T1000 (cell line): Measurements from ENCODE around the gene PIPOX.

Experiments used
- DNase-seq: peaks from one replicate; lab custom pipeline; 2025; ENCODE audit warnings: mixed read lengths; lab: John Stamatoyannopoulos, UW

The PIPOX gene

DNA sequence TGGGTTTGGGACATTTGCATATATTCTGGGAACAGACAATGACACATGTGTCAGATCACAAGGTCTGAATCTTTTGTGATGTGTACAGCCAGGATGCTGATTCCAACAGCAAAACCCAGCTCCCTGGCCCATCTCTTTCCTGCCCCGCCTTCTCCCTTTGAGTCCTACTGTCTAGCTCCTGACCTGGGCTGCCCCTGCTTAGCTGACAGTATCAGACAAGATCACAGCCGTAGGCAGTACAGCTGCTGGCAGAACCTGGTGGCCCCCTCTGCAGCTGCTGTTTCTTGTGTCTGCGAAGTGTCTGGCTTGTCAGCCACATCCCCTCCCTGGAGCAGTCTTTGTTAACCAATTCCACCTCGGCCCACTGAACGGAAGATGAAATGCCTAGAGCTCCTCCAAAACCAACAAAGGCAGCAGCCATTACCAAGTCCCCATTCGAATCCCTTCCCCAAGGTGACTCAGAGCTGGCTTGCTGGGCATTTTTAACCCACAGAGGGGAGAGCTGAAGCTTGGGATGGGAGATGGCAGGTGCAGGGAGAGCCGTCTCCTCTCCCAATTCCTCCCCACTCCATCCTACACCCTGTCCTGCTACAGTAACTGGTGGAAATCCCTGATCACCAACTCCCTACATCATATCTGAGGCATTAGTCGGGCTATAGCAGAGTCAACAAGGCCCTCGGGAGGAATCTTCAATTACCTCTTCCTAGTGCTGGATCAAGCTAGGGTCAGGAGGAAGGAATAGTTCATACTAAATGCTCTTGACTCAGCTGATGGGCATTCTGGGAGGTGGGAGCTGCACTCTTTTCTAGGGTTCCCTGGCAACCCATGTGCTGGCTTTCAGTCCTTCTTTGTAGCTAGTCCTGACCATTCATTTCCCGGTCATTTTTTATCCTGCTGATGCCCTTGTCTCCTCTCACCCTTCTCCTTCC is 5.8 kb downstream of the PIPOX start:
- no peak for DNase-seq

DNA sequence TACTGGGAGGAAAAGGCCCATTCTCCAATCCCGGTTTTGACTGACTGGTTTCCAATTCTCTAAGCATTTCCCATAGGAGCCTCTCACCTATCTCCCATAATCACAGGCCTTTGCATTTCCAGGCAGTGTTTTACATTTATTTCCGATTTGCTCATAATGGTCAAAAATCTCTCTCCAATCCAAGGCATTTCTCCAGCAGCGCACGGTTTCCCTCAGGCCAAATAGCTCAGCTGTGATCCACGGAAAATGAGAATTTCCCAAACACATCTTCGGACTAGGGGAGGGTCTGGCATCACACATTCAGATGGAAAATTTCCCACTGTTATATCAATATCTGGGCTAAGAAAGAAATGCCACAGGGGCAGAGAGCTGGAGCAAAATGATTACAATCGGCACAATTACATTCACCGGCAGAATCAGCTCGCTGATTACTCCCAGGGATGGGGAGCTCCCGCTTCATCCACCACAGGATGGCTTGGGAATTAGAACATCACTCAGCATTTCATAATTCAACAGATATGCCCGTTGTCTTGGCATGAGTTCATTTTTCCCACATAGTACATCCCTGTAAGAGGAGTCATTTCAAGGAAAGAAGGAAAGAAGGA is 6.7 kb downstream of the PIPOX start:
- DNase-seq, result no peak

- DNase-seq, result no peak
Measured at GRCh38 chr17:29050176-29050575, 7.2 kb downstream of the PIPOX start.

- no peak for DNase-seq
Measured at GRCh38 chr17:29051194-29051593, 8.3 kb downstream of the PIPOX start.

DNA sequence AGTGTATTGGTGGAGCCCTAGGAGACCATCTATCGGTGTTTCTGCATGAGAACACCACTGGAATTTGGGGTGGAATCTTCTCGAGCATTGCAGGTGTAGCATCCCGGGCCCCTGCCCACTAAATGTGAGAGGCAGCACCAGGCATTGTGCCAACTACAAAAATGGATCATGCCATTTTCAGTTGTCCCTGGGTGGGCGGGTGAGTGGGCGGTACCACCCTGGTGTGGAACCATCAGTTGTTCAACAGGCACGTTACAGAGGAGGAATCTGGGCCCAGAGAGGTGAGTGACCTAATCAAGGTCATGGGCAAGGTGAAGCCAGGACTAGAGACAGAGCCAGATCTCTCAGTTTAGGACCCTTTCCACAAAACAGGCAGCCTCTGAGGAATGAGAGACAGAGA is 8.8 kb downstream of the PIPOX start:
- no peak for DNase-seq

DNA sequence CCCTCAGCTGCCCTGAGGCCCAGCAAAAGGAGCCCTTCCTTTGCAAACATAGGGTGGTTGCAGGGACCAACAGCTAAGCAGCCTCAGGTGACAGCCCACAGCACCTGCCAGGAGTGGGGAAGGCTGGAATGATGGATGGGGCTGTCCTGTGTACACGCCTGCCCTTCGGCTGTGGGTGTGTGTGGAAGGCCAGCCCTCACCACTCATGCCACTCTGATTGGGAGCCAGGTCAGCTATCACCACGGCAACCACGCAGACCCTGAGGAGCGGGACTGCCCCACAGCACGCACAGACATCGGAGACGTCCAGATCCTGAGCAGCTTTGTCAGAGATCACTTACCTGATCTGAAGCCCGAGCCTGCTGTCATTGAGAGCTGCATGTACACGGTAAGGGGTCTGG is 11.9 kb downstream of the PIPOX start:
- DNase-seq, result no peak

GRCh38 chr17:29057361-29057760 is 14.4 kb downstream of the PIPOX start:
- DNase-seq, result no peak

DNA sequence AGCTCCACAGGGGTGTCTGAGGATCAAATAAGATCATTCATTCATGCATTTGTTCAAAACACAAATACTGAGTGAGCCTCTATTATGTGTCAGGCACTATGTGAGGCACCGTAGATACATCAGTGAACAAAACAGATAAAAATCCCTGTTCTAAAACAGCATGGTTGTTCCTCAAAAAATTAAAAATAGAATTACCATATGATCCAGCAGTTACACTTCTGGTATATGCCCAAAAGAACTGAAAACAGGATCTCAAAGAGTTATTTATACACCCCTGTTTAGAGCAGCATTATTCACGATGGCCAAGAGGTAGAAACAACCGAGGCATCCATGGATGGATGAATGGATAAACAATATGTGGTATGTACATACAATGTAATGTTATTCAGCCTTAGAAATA is 15.4 kb downstream of the PIPOX start:
- no peak for DNase-seq

DNA sequence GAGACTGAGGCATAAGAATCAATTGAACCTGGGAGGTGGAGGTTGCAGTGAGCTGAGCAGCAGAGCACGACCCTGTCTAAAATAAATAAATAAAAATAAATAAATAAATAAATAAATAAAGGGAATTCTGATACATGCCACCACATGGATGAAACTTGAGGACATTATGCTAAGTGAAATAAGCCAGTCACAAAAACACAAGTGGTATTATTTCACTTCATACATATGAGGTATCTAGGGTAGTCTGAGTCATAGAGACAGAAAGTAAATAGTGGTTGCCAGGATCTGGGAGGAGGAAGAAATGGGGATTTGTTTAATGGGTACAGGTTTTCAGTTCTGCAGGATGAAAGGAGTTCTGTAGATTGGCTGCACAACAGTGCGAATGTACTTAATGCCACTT is 16.3 kb downstream of the PIPOX start:
- DNase-seq, result no peak

GRCh38 chr17:29060475-29060874 is 17.5 kb downstream of the PIPOX start:
- DNase-seq, result no peak

DNA sequence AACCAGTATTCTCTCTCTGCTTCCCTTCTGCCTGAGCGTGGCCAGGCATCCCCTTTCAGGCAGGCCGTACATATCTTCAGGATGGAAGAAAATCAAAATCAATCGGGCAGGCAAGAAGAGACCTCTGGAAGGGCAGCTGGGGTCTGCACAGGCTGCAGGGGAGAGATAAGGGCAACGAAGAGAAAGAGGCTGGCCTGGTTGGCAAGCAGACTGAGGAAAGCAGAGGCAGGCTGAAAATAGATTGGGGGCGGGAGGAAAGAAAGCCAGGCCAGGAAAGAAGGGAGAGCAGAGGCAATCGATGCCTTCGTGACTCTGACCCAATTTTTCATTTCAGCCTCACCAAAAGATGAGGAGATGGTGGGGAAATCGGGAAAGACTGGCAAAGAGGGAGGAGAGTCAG is 18.1 kb downstream of the PIPOX start:
- DNase-seq, result no peak

DNA sequence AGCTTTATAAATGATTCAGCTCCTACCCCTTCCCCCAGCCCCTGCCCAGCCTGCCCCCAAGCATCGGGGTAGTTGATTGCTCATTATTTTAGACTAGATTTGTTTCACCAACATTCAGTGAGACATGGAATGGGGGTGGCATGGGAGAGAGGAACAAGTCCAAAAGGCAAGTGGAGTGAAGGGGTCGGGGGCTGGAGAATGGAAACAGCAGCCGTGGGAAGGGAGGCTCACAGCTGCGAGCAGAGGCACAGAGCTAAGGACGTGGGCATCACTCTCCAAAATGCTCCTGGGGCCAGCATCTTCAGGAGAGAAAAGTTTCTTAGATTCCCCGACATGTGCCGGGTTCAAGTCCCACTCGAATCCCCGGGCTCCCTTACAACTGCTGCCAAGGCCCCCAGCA is 19.3 kb downstream of the PIPOX start:
- DNase-seq, result no peak

GRCh38 chr17:29063992-29064391 is 21.1 kb downstream of the PIPOX start:
- no peak for DNase-seq

DNA sequence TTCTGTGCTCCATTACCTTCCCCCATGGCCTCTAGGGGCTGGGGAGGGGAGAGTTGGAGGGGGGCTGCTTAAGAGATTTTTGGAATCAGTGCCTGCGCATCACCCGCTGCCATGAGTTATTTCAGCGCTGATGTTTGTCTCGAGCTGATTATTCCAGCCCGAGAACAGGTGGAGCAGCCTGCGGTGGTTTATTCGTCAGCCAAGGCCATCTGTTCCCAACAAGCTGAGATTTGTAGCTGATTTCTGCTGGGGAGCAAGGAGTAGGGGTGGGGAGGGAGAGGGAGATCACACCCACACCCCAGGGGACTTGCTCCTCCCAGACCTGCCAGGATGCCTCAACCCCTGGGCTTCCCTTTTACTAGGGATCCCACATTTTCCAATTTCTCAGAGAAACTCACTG is 23.1 kb downstream of the PIPOX start:
- DNase-seq, result no peak

DNA sequence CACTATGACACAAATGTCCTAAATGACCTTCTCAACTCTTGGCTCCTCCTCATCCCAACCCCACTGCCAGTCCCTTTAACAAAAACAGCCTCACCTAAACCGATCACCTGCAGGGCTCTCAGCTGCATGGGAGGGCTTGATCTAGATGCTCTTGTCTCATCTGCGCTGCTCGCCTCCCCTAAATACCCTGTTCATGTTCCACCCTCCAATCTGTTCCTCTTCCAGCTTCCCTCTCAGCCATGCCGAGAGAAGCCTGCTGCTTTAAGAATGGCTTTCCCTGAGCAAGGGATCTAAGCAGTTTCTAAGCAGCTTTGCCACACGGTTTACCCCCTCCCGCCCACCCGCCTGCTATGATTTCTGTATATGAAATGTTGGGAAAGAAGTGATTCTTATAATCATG is 23.7 kb downstream of the PIPOX start:
- no peak for DNase-seq

DNA sequence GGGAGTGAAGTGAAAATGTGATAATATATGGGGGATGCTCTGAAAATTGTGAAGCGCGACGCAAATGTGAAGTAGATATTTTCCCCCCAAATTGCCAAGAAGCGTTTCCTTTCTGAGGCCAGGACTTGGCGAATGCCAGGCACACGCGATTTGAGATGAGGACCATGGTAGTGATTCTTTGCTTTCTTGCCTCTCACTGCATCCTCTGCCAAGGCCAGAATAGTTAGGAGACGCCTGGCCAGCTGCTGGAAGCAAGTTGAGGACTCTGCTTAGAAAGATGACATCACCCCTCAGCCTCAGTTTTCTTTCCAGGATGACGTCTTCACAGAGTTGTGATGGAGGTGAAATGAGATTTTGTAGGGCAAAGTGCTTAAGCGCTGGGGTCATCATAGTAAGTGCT is 25.9 kb downstream of the PIPOX start:
- no peak for DNase-seq

- no peak for DNase-seq
Measured at GRCh38 chr17:29069526-29070041, 26.6 kb downstream of the PIPOX start.

GRCh38 chr17:29070308-29070707 is 27.4 kb downstream of the PIPOX start:
- DNase-seq, result no peak

DNA sequence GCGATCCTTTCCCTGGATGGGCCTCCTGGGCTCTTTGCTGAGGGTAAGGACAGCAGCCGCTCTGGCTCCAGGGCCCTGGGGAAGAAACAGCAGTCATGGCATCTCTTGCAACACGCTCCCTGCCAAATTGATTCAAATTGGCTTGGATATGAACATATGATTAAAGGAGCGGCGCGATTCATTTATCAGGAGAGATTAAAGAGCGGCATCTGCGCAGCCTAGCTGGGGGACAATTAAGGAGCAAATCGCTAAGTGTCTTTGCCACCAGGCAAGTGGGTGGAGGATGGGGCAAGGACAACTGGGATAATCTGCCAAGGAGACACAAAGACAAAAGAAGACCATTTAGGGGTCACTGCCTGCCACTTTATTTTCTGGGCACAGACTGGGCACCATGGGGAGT is 27.8 kb downstream of the PIPOX start:
- DNase-seq, result no peak

- no peak for DNase-seq
Measured at GRCh38 chr17:29071303-29071702, 28.4 kb downstream of the PIPOX start.

- no peak for DNase-seq
Measured at GRCh38 chr17:29073045-29073444, 30.1 kb downstream of the PIPOX start.

- DNase-seq, result no peak
Measured at GRCh38 chr17:29073520-29073919, 30.6 kb downstream of the PIPOX start.

GRCh38 chr17:29074488-29074887 is 31.5 kb downstream of the PIPOX start:
- no peak for DNase-seq
